ENCODE results near the gene PSG7. TPM values are rescaled to one million over a fixed set of nuclear protein-coding genes. Genes with fewer than 3 reads are reported as not detected.
"Not testable (repeated sequence)": the region's sequence is repeated elsewhere in the genome, so short reads cannot be mapped to it uniquely, and the experiment has no call there.

The PSG7 gene
- total RNA-seq, 2 experiments from 2014 or later = not detected

GRCh38 chr19:42926781-42927180 lies 10.2 kb downstream of the PSG7 start:
- no peak for DNase-seq
- POLR2A ChIA-PET = no interaction called here
- no peaks in the 10 kb centered on the region for H3K36me3 Mint-ChIP-seq (ENCODE audit: low read depth)
- H3K9me3 Mint-ChIP-seq = no peaks in the 10 kb centered on the region
- CTCF ChIA-PET = no interaction called here
- H3K4me1 Mint-ChIP-seq = no peaks in the 10 kb centered on the region
- no peak overlapping the region for H3K4me3 Mint-ChIP-seq
- no peak overlapping the region for H3K27ac Mint-ChIP-seq
- H3K27me3 Mint-ChIP-seq = peaks cover 3% of the 10 kb centered on the region

- H3K4me3 Mint-ChIP-seq; H3K4me1 Mint-ChIP-seq; H3K27ac Mint-ChIP-seq; H3K36me3 Mint-ChIP-seq (ENCODE audit: low read depth); H3K27me3 Mint-ChIP-seq; POLR2A ChIA-PET; H3K9me3 Mint-ChIP-seq: not testable (repeated sequence)
- CTCF ChIA-PET = interaction anchor here (1.3 kb wide), 1 partner anchor 40 kb away, joined by 3 read pairs; no protein-coding TSS in a partner anchor
- DNase-seq = peak; percentile 25
Measured at GRCh38 chr19:42923106-42923505, 13.9 kb downstream of the PSG7 start.

GRCh38 chr19:42920971-42921370 lies 16.0 kb downstream of the PSG7 start:
- H3K27me3 Mint-ChIP-seq; H3K4me1 Mint-ChIP-seq; H3K27ac Mint-ChIP-seq; H3K36me3 Mint-ChIP-seq (ENCODE audit: low read depth); POLR2A ChIA-PET; H3K4me3 Mint-ChIP-seq; DNase-seq; CTCF ChIA-PET; H3K9me3 Mint-ChIP-seq: not testable (repeated sequence)

- POLR2A ChIA-PET = no interaction called here
- H3K27me3 Mint-ChIP-seq = peaks cover 1% of the 10 kb centered on the region
- no peaks in the 10 kb centered on the region for H3K4me1 Mint-ChIP-seq
- DNase-seq = no peak
- H3K9me3 Mint-ChIP-seq = no peaks in the 10 kb centered on the region
- no peak overlapping the region for H3K4me3 Mint-ChIP-seq
- CTCF ChIA-PET = no interaction called here
- H3K27ac Mint-ChIP-seq = no peak overlapping the region
- no peaks in the 10 kb centered on the region for H3K36me3 Mint-ChIP-seq (ENCODE audit: low read depth)
Measured at GRCh38 chr19:42919757-42920079, 17.3 kb downstream of the PSG7 start.

- H3K9me3 Mint-ChIP-seq, CTCF ChIA-PET, H3K27me3 Mint-ChIP-seq: not testable (repeated sequence)
Measured at GRCh38 chr19:42919070-42919756, 17.8 kb downstream of the PSG7 start.

GRCh38 chr19:42918377-42919069 lies 18.5 kb downstream of the PSG7 start:
- POLR2A ChIA-PET; CTCF ChIA-PET; H3K36me3 Mint-ChIP-seq (ENCODE audit: low read depth); H3K9me3 Mint-ChIP-seq; H3K4me3 Mint-ChIP-seq; H3K4me1 Mint-ChIP-seq; DNase-seq; H3K27ac Mint-ChIP-seq; H3K27me3 Mint-ChIP-seq: not testable (repeated sequence)

More at GRCh38 chr19:42919070-42919756, 17.8 kb downstream of the PSG7 start:
- H3K4me1 Mint-ChIP-seq; H3K27ac Mint-ChIP-seq; H3K36me3 Mint-ChIP-seq (ENCODE audit: low read depth); POLR2A ChIA-PET; H3K4me3 Mint-ChIP-seq; DNase-seq: not testable (repeated sequence)

- H3K4me3 Mint-ChIP-seq = not testable (repeated sequence)
Measured at GRCh38 chr19:42917634-42918033, 19.4 kb downstream of the PSG7 start, which contains the start of gene PSG6. Gene PSG6, minus strand, starts transcription at chr19:42917894. Its CDS starts 102 bp downstream, at chr19:42917792.

GRCh38 chr19:42916931-42917330 lies 20.1 kb downstream of the PSG7 start:
- H3K36me3 Mint-ChIP-seq (ENCODE audit: low read depth); H3K27me3 Mint-ChIP-seq; H3K27ac Mint-ChIP-seq; H3K9me3 Mint-ChIP-seq; POLR2A ChIA-PET; H3K4me1 Mint-ChIP-seq; H3K4me3 Mint-ChIP-seq; DNase-seq: not testable (repeated sequence)
- CTCF ChIA-PET = interaction anchor here (0.6 kb wide), 1 partner anchor 34 kb away, joined by 3 read pairs; no protein-coding TSS in a partner anchor

More at GRCh38 chr19:42917634-42918033, 19.4 kb downstream of the PSG7 start, which contains the start of gene PSG6:
- POLR2A ChIA-PET; H3K27ac Mint-ChIP-seq; DNase-seq; H3K4me1 Mint-ChIP-seq; H3K27me3 Mint-ChIP-seq; H3K9me3 Mint-ChIP-seq; H3K36me3 Mint-ChIP-seq (ENCODE audit: low read depth): not testable (repeated sequence)
- CTCF ChIA-PET = interaction anchor here (0.6 kb wide), 1 partner anchor 35 kb away, joined by 3 read pairs; no protein-coding TSS in a partner anchor

GRCh38 chr19:42913516-42913915 lies 23.5 kb downstream of the PSG7 start:
- CTCF ChIA-PET, POLR2A ChIA-PET: not testable (repeated sequence)

GRCh38 chr19:42912941-42913340 lies 24.1 kb downstream of the PSG7 start:
- H3K36me3 Mint-ChIP-seq (ENCODE audit: low read depth); H3K27me3 Mint-ChIP-seq; DNase-seq; H3K27ac Mint-ChIP-seq; POLR2A ChIA-PET; H3K9me3 Mint-ChIP-seq; H3K4me3 Mint-ChIP-seq; H3K4me1 Mint-ChIP-seq; CTCF ChIA-PET: not testable (repeated sequence)

More at GRCh38 chr19:42913516-42913915, 23.5 kb downstream of the PSG7 start:
- not testable (repeated sequence) for H3K9me3 Mint-ChIP-seq; H3K4me1 Mint-ChIP-seq; H3K36me3 Mint-ChIP-seq (ENCODE audit: low read depth); H3K27me3 Mint-ChIP-seq; H3K27ac Mint-ChIP-seq; H3K4me3 Mint-ChIP-seq; DNase-seq

GRCh38 chr19:42911731-42912130 lies 25.3 kb downstream of the PSG7 start:
- H3K4me1 Mint-ChIP-seq; H3K27ac Mint-ChIP-seq; H3K27me3 Mint-ChIP-seq; H3K36me3 Mint-ChIP-seq (ENCODE audit: low read depth); POLR2A ChIA-PET; H3K4me3 Mint-ChIP-seq; H3K9me3 Mint-ChIP-seq; CTCF ChIA-PET; DNase-seq: not testable (repeated sequence)

GRCh38 chr19:42906162-42906561 lies 30.8 kb downstream of the PSG7 start:
- DNase-seq; POLR2A ChIA-PET; H3K36me3 Mint-ChIP-seq (ENCODE audit: low read depth); H3K9me3 Mint-ChIP-seq; H3K4me1 Mint-ChIP-seq; H3K4me3 Mint-ChIP-seq; H3K27me3 Mint-ChIP-seq; CTCF ChIA-PET; H3K27ac Mint-ChIP-seq: not testable (repeated sequence)

GRCh38 chr19:42900561-42900960 lies 36.4 kb downstream of the PSG7 start:
- H3K27ac Mint-ChIP-seq; H3K9me3 Mint-ChIP-seq; H3K4me1 Mint-ChIP-seq; H3K36me3 Mint-ChIP-seq (ENCODE audit: low read depth); POLR2A ChIA-PET; CTCF ChIA-PET; DNase-seq; H3K4me3 Mint-ChIP-seq; H3K27me3 Mint-ChIP-seq: not testable (repeated sequence)

- H3K4me3 Mint-ChIP-seq; H3K27ac Mint-ChIP-seq; H3K9me3 Mint-ChIP-seq; CTCF ChIA-PET; H3K36me3 Mint-ChIP-seq (ENCODE audit: low read depth); H3K27me3 Mint-ChIP-seq; DNase-seq; POLR2A ChIA-PET; H3K4me1 Mint-ChIP-seq: not testable (repeated sequence)
Measured at GRCh38 chr19:42899674-42900073, 37.3 kb downstream of the PSG7 start.
